HCT116 (cell line): ENCODE measurements around the gene KLHL34. TPM values are rescaled to one million over a fixed set of nuclear protein-coding genes. Genes with fewer than 3 reads are reported as not detected.

ENCODE experiments used
- ATAC-seq: fragments of 200-7000 bp; cut with Tn5 transposase; 2 replicates; pipeline ENCODE4 v1.9.1; 2020; ENCODE audit warnings: mild to moderate bottlenecking, moderate library complexity
- BruUV-seq: library from RNA; stranded (reverse); fragments of 400-500 nt; replicated peaks from 2 replicates; lab custom pipeline; 2021; lab: Mats Ljungman, UMichigan
- CTCF ChIA-PET: fragments of 300-600 bp; sonication (Branson Sonifier 250); formaldehyde crosslinking; loops from one replicate; lab custom pipeline; 2021; ENCODE audit warnings: antibody characterized with exemption; lab: Charles Lee
- POLR2A ChIA-PET: fragments of 300-600, 350-600 bp; sonication (Branson Sonifier 250); formaldehyde crosslinking; loops from one replicate; lab custom pipeline; 2021; ENCODE audit warnings: antibody characterized with exemption; lab: Charles Lee
- RAD21 ChIA-PET, 2 experiments: fragments of 300-600 bp; sonication (Branson Sonifier 250); formaldehyde crosslinking; loops; one replicate each; lab custom pipeline; 2023; ENCODE audit warnings: low total read pairs in 2 of 2; ENCODE audit not compliant: uncharacterized antibody in 2 of 2, unreplicated experiment in 2 of 2, low non-redundant PET in 1 of 2; lab: Charles Lee
- DNase-seq: peaks from one replicate; pipeline ENCODE4 v3.0.0-alpha.2; 2010; ENCODE audit warnings: low read depth, low spot score
- H2AFZ ChIP-seq: fragments of 200-600 bp; shearing (Covaris generic), sonication (generic); 2 replicates; pipeline ENCODE4 v1.6.1; 2017; ENCODE audit warnings: low read depth, mixed run types, mixed read lengths, antibody characterized with exemption, low read length; ENCODE audit not compliant: poor library complexity, severe bottlenecking
- H3K27ac ChIP-seq: 2 replicates; pipeline ENCODE4 v1.5.1; 2012; ENCODE audit warnings: low read depth, low read length
- H3K27me3 ChIP-seq: fragments of 200-600 bp; sonication (generic); 2 replicates; pipeline ENCODE4 v1.6.1; 2016; ENCODE audit warnings: mixed run types, low read length, mixed read lengths; ENCODE audit not compliant: insufficient read depth
- H3K36me3 ChIP-seq, 2 experiments: fragments of 200-500 bp in 1 of 2; fragments of 200-600 bp in 1 of 2; sonication (Bioruptor generic) in 1 of 2; sonication (generic) in 1 of 2; 2 replicates each; pipeline versions ENCODE4 v1.5.1 to v1.6.1; 2014 to 2016; ENCODE audit warnings: low read length in 2 of 2, inconsistent platforms in 1 of 2, mixed read lengths in 1 of 2, mixed run types in 1 of 2; ENCODE audit not compliant: insufficient read depth in 2 of 2, control insufficient read depth in 1 of 2
- H3K4me1 ChIP-seq, 2 experiments: fragments of 200-600 bp in 1 of 2; sonication (generic) in 1 of 2; 2 replicates each; pipeline versions ENCODE4 v1.5.1 to v1.6.1; 2012 to 2017; ENCODE audit warnings: low read length in 2 of 2, inconsistent platforms in 1 of 2, mild to moderate bottlenecking in 1 of 2, mixed read lengths in 1 of 2, mixed run types in 1 of 2, moderate library complexity in 1 of 2; ENCODE audit not compliant: insufficient read depth in 2 of 2, control insufficient read depth in 1 of 2
- H3K4me2 ChIP-seq: fragments of 200-600 bp; sonication (generic); 2 replicates; pipeline ENCODE4 v1.6.1; 2017; ENCODE audit warnings: mixed run types, low read length, mixed read lengths
- H3K4me3 ChIP-seq, 2 experiments: fragments of 200-600 bp in 1 of 2; sonication (generic) in 1 of 2; replicated peaks in 1 of 2; 2 replicates each; pipeline ENCODE4 v1.5.1; 2011 to 2016; ENCODE audit warnings: low read length in 2 of 2, control low read depth in 1 of 2, low read depth in 1 of 2, mild to moderate bottlenecking in 1 of 2, mixed read lengths in 1 of 2, mixed run types in 1 of 2
- H3K79me2 ChIP-seq: fragments of 200-600 bp; sonication (generic); 2 replicates; pipeline ENCODE4 v1.6.1; 2017; ENCODE audit warnings: mild to moderate bottlenecking, mixed run types, low read length, moderate library complexity, mixed read lengths; ENCODE audit not compliant: insufficient read depth
- H3K9ac ChIP-seq: fragments of 200-600 bp; sonication (generic); 2 replicates; pipeline ENCODE4 v1.6.1; 2016; ENCODE audit warnings: low read length, mixed read lengths
- H3K9me2 ChIP-seq: fragments of 200-600 bp; sonication (generic), shearing (Covaris generic); 2 replicates; pipeline ENCODE4 v1.6.1; 2017; ENCODE audit warnings: mixed run types, mild to moderate bottlenecking, moderate library complexity; ENCODE audit not compliant: insufficient read depth
- H3K9me3 ChIP-seq, 2 experiments: fragments of 200-500 bp in 1 of 2; fragments of 200-600 bp in 1 of 2; sonication (Bioruptor generic) in 1 of 2; sonication (generic) in 1 of 2; 2 replicates each; pipeline ENCODE4 v1.6.1; 2014 to 2017; ENCODE audit warnings: low read length in 2 of 2, mixed read lengths in 2 of 2, inconsistent platforms in 1 of 2, low read depth in 1 of 2, mild to moderate bottlenecking in 1 of 2, mixed run types in 1 of 2, moderate library complexity in 1 of 2; ENCODE audit not compliant: control insufficient read depth in 1 of 2, insufficient read depth in 1 of 2
- H4K20me1 ChIP-seq: fragments of 200-600 bp; sonication (generic), shearing (Covaris generic); 2 replicates; pipeline ENCODE4 v1.6.1; 2017; ENCODE audit warnings: mixed run types, mild to moderate bottlenecking, moderate library complexity; ENCODE audit not compliant: insufficient read depth
- ATF3 ChIP-seq: IDR thresholded peaks from 2 replicates; pipeline ENCODE4 v1.6.1; 2012
- CTCF ChIP-seq, 3 experiments: fragments of 200-600 bp in 1 of 3; sonication (generic) in 1 of 3; IDR thresholded peaks in 2 of 3; conservative IDR thresholded peaks in 1 of 3; 2 replicates each; pipeline ENCODE4 v1.5.1; 2012 to 2017; ENCODE audit warnings: low read depth in 2 of 3, low read length in 2 of 3, antibody characterized with exemption in 1 of 3, borderline replicate concordance in 1 of 3, control low read depth in 1 of 3, mild to moderate bottlenecking in 1 of 3, mixed read lengths in 1 of 3, mixed run types in 1 of 3, moderate library complexity in 1 of 3; ENCODE audit not compliant: insufficient read depth in 1 of 3
- EGR1 ChIP-seq: IDR thresholded peaks from 2 replicates; pipeline ENCODE4 v1.6.1; 2012; ENCODE audit warnings: low read depth
- EZH2 ChIP-seq: fragments of 200-600 bp; sonication (generic); IDR thresholded peaks from 2 replicates; pipeline ENCODE4 v1.6.1; 2017; ENCODE audit warnings: antibody characterized with exemption, mixed run types
- JUND ChIP-seq: IDR thresholded peaks from 2 replicates; pipeline ENCODE4 v1.6.1; 2012
- MAX ChIP-seq: IDR thresholded peaks from 2 replicates; pipeline ENCODE4 v1.6.1; 2012
- POLR2A ChIP-seq: IDR thresholded peaks from 2 replicates; pipeline ENCODE4 v1.7.0; 2011; ENCODE audit warnings: borderline replicate concordance; ENCODE audit not compliant: insufficient read depth, insufficient read length; ENCODE audit errors: extremely low read depth
- TCF7L2 ChIP-seq: IDR thresholded peaks from 2 replicates; pipeline ENCODE4 v1.7.0; 2011; ENCODE audit warnings: borderline replicate concordance, inconsistent platforms; ENCODE audit not compliant: insufficient read depth, insufficient read length; ENCODE audit errors: extremely low read depth
- YY1 ChIP-seq: IDR thresholded peaks from 2 replicates; pipeline ENCODE4 v1.6.1; 2011; ENCODE audit warnings: low read length, low read depth, moderate library complexity, mild to moderate bottlenecking; ENCODE audit not compliant: insufficient replicate concordance; ENCODE audit errors: extremely low read depth
- ZBTB33 ChIP-seq: IDR thresholded peaks from 2 replicates; pipeline ENCODE4 v1.6.1; 2011; ENCODE audit warnings: mild to moderate bottlenecking, low read length, moderate library complexity; ENCODE audit not compliant: insufficient replicate concordance; ENCODE audit errors: extremely low read depth
- ZNF274 ChIP-seq: fragments of 200-500 bp; sonication (Bioruptor generic); IDR thresholded peaks from 2 replicates; pipeline ENCODE4 v1.6.1; 2014; ENCODE audit warnings: mild to moderate bottlenecking, low read depth, low read length, inconsistent platforms
- intact Hi-C: fragments of 100-400 bp; cut with micrococcal nuclease; formaldehyde crosslinking; loops from 2 replicates; pipeline ENCODE4 v1.10.0; 2022
- total RNA-seq: library from RNA; stranded (reverse); gene quantifications from one replicate; pipeline ENCODE4 v1.2.1, GENCODE V29; 2021; ENCODE audit not compliant: unreplicated experiment

KLHL34 gene
- total RNA-seq, 1 experiment from 2014 or later: not detected

- Histone ChIP-seq H3K9me2 (no peaks in the 10 kb centered on the region), H3K4me1 (no peaks in the 10 kb centered on the region), H3K9me3 (no peaks in the 10 kb centered on the region), H3K27me3 (no peaks in the 10 kb centered on the region), H4K20me1 (no peaks in the 10 kb centered on the region), H2AFZ (no peak overlapping the region), H3K4me3 (no peak overlapping the region), H3K27ac (no peak overlapping the region), H3K36me3 (no peaks in the 10 kb centered on the region), H3K4me2 (no peak overlapping the region), H3K79me2 (no peaks in the 10 kb centered on the region), H3K9ac (no peak overlapping the region)
- no peak for DNase-seq
- POLR2A ChIA-PET: no interaction called here
- RAD21 ChIA-PET: no interaction called here
- BruUV-seq: no TSS peak
- no peak for ATAC-seq
- TF ChIP-seq TCF7L2: no peak
- TF ChIP-seq EGR1: no peak
- no peak for TF ChIP-seq ZNF274
- TF ChIP-seq EZH2: no peak
- no peak for TF ChIP-seq YY1
- TF ChIP-seq POLR2A: no peak
- no peak for TF ChIP-seq JUND
- no peak for TF ChIP-seq ATF3
- TF ChIP-seq CTCF (IDR thresholded peaks at IDR 0.05 in 2 of 3, conservative IDR thresholded peaks at IDR 0.05 in 1 of 3; ENCODE audit: borderline replicate concordance in 1 of 3, insufficient read depth in 1 of 3, low read depth in 2 of 3, low read length in 2 of 3): no peak
- TF ChIP-seq MAX: no peak
- no peak for TF ChIP-seq ZBTB33
- intact Hi-C loops: no loop called here
- CTCF ChIA-PET: no interaction called here
Observed at GRCh38 chrX:21674430-21675186, 16.5 kb upstream of the KLHL34 start.
